ENCODE results near the gene DOCK11.

GRCh38 chrX:118545510-118545909 lies 49.9 kb downstream of the DOCK11 start:
- TF ChIP-seq, protein P1, sequence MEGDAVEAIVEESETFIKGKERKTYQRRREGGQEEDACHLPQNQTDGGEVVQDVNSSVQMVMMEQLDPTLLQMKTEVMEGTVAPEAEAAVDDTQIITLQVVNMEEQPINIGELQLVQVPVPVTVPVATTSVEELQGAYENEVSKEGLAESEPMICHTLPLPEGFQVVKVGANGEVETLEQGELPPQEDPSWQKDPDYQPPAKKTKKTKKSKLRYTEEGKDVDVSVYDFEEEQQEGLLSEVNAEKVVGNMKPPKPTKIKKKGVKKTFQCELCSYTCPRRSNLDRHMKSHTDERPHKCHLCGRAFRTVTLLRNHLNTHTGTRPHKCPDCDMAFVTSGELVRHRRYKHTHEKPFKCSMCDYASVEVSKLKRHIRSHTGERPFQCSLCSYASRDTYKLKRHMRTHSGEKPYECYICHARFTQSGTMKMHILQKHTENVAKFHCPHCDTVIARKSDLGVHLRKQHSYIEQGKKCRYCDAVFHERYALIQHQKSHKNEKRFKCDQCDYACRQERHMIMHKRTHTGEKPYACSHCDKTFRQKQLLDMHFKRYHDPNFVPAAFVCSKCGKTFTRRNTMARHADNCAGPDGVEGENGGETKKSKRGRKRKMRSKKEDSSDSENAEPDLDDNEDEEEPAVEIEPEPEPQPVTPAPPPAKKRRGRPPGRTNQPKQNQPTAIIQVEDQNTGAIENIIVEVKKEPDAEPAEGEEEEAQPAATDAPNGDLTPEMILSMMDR (IDR thresholded peaks at IDR 0.05; ENCODE audit: low read length), result no peak
- no peak for TF ChIP-seq EZH2 (IDR thresholded peaks at IDR 0.05; ENCODE audit: borderline replicate concordance, low read length)
